CD14-positive monocyte (primary cell): ENCODE measurements around the gene AQR. TPM values are rescaled to one million over a fixed set of nuclear protein-coding genes. Genes with fewer than 3 reads are reported as not detected.
A peak's percentile ranks its signal among the peaks of the same experiment; 100 is the strongest.

Source experiments
- DNase-seq, 3 donors: peaks; one replicate each; pipeline ENCODE4 v3.0.0-alpha.2; 2011 to 2022
- H2AFZ ChIP-seq: 2 replicates; pipeline ENCODE4 v1.6.0; 2012; ENCODE audit warnings: mild to moderate bottlenecking, low read depth, low read length, inconsistent platforms; ENCODE audit not compliant: insufficient read depth, poor library complexity, severe bottlenecking
- H3K27ac ChIP-seq, 2 donors: 1 replicate in 1 of 2; 2 replicates in 1 of 2; pipeline ENCODE4 v1.5.1; 2012 to 2013; ENCODE audit warnings: low read length in 2 of 2, control low read depth in 1 of 2, inconsistent platforms in 1 of 2, low read depth in 1 of 2, mild to moderate bottlenecking in 1 of 2
- H3K27me3 ChIP-seq, 2 donors: one replicate each; pipeline versions ENCODE4 v1.6.0 to v1.6.1; 2011 to 2013; ENCODE audit warnings: low read length in 2 of 2; ENCODE audit not compliant: control insufficient read depth in 2 of 2, insufficient read depth in 2 of 2
- H3K36me3 ChIP-seq, 2 donors: replicated peaks in 1 of 2; 1 replicate in 1 of 2; 2 replicates in 1 of 2; pipeline versions ENCODE4 v1.5.1 to v1.6.1; 2012 to 2013; ENCODE audit warnings: low read length in 2 of 2, control low read depth in 1 of 2, inconsistent platforms in 1 of 2, mild to moderate bottlenecking in 1 of 2; ENCODE audit not compliant: insufficient read depth in 2 of 2, control insufficient read depth in 1 of 2
- H3K4me1 ChIP-seq, 2 donors: 1 replicate in 1 of 2; 2 replicates in 1 of 2; pipeline versions ENCODE4 v1.5.1 to v1.6.1; 2012 to 2013; ENCODE audit warnings: low read length in 2 of 2, control low read depth in 1 of 2, inconsistent platforms in 1 of 2, mild to moderate bottlenecking in 1 of 2, moderate library complexity in 1 of 2; ENCODE audit not compliant: insufficient read depth in 2 of 2, control insufficient read depth in 1 of 2
- H3K4me2 ChIP-seq: replicated peaks from 2 replicates; pipeline ENCODE3; 2012; ENCODE audit warnings: low read length, moderate library complexity, mild to moderate bottlenecking; ENCODE audit not compliant: poor library complexity, severe bottlenecking; ENCODE audit errors: extremely low read depth
- H3K4me3 ChIP-seq, 3 experiments: fragments of 200-600 bp in 1 of 3; sonication (generic) in 1 of 3; replicated peaks in 1 of 3; 1 replicate in 2 of 3; 2 replicates in 1 of 3; pipeline ENCODE4 v1.5.1; 2011 to 2013; ENCODE audit warnings: low read length in 3 of 3, mild to moderate bottlenecking in 3 of 3, control low read depth in 2 of 3, low read depth in 2 of 3, inconsistent platforms in 1 of 3, moderate library complexity in 1 of 3
- H3K79me2 ChIP-seq: 2 replicates; pipeline ENCODE4 v1.6.0; 2012; ENCODE audit warnings: mild to moderate bottlenecking, control low read depth, inconsistent platforms, low read length, moderate library complexity; ENCODE audit not compliant: insufficient read depth
- H3K9ac ChIP-seq: 2 replicates; pipeline ENCODE4 v1.6.0; 2017; ENCODE audit warnings: low read length, mild to moderate bottlenecking; ENCODE audit not compliant: insufficient read depth, poor library complexity, severe bottlenecking
- H3K9me3 ChIP-seq, 2 donors: replicated peaks in 1 of 2; 1 replicate in 1 of 2; 2 replicates in 1 of 2; pipeline versions ENCODE4 v1.5.1 to v1.6.1; 2012 to 2013; ENCODE audit warnings: low read length in 2 of 2, control low read depth in 1 of 2; ENCODE audit not compliant: control insufficient read depth in 1 of 2, insufficient read depth in 1 of 2
- H4K20me1 ChIP-seq: 2 replicates; pipeline ENCODE4 v1.6.0; 2012; ENCODE audit warnings: mild to moderate bottlenecking, low read length, control low read depth, moderate library complexity; ENCODE audit not compliant: insufficient read depth
- H3K27ac Mint-ChIP-seq, 7 donors: one replicate each; pipeline ENCODE4 v1.8.0; 2020; ENCODE audit warnings: mild to moderate bottlenecking in 7 of 7, mixed read lengths in 7 of 7, moderate library complexity in 6 of 7, inconsistent platforms in 2 of 7
- H3K27me3 Mint-ChIP-seq, 3 donors: one replicate each; pipeline ENCODE4 v1.8.0; 2021 to 2022; ENCODE audit warnings: low read depth in 3 of 3, mild to moderate bottlenecking in 3 of 3, mixed read lengths in 3 of 3, moderate library complexity in 3 of 3, inconsistent platforms in 1 of 3
- H3K36me3 Mint-ChIP-seq, 2 donors: one replicate each; pipeline ENCODE4 v1.8.0; 2020; ENCODE audit warnings: mixed read lengths in 2 of 2, inconsistent platforms in 1 of 2, mild to moderate bottlenecking in 1 of 2
- H3K4me1 Mint-ChIP-seq: one replicate; pipeline ENCODE4 v1.8.0; 2020; ENCODE audit warnings: mild to moderate bottlenecking, mixed read lengths
- H3K4me3 Mint-ChIP-seq, 2 donors: one replicate each; pipeline ENCODE4 v1.8.0; 2020; ENCODE audit warnings: mild to moderate bottlenecking in 2 of 2, mixed read lengths in 2 of 2, moderate library complexity in 1 of 2
- H3K9me3 Mint-ChIP-seq, 7 donors: one replicate each; pipeline ENCODE4 v1.8.0; 2020 to 2022; ENCODE audit warnings: mixed read lengths in 7 of 7, mild to moderate bottlenecking in 6 of 7, moderate library complexity in 6 of 7, inconsistent platforms in 2 of 7
- WGBS: methylation state at CpG from one replicate; pipeline ENCODE4 v1.1.5; 2013; ENCODE audit warnings: missing lambda C conversion rate; ENCODE audit not compliant: insufficient coverage; 5-methylcytosine and 5-hydroxymethylcytosine counted together
- intact Hi-C, 2 donors: fragments of 100-400 bp; cut with micrococcal nuclease; formaldehyde crosslinking; loops; one replicate each; pipeline versions ENCODE4 v1.15.0 to v1.15.1; 2023
- polyA minus RNA-seq: library from RNA; depleted of rRNA, polyadenylated mRNA; stranded (reverse); fragments of >200 nt; gene quantifications from 2 replicates; pipeline ENCODE4 v1.2.3, GENCODE V29; 2012
- polyA plus RNA-seq, 3 donors: library from polyadenylated mRNA; depleted of rRNA in 1 of 3; unstranded in 2 of 3; stranded (reverse) in 1 of 3; fragments of 300-500 nt in 2 of 3; fragments of >200 nt in 1 of 3; fragmentation: Illumina TruSeq in 2 of 3; gene quantifications; 1 replicate in 2 of 3; 2 replicates in 1 of 3; pipeline ENCODE4 v1.2.3, GENCODE V29; 2012 to 2021
- total RNA-seq, 12 experiments: library from RNA in 1 of 12; stranded (reverse) in 1 of 12; fragments of 120-200 nt in 1 of 12; gene quantifications; one replicate each; pipeline ENCODE4 v1.2.4 and lab custom pipeline; 2013 to 2026; ENCODE audit warnings: mixed read lengths in 6 of 12, inconsistent platforms in 1 of 12
- TF ChIP-seq, protein P1 (sequence below): fragments of 200-600 bp; IDR thresholded peaks from one replicate; pipeline ENCODE4 v1.8.0; 2022; ENCODE audit warnings: antibody characterized with exemption, mild to moderate bottlenecking

Gene AQR
- total RNA-seq (2013): 40.9 TPM
- polyA plus RNA-seq (10 to 100 TPM in 2 of 3 donors, 1 to 10 TPM in 1; 8.4 to 26.4 (median 16.8) TPM), polyA minus RNA-seq (13.0 and 25.5 TPM in 2 replicates), total RNA-seq (lab: John Stamatoyannopoulos, UW) (47.7 to 113 (median 90.2) reads per million in 11 experiments)

- H3K27ac Mint-ChIP-seq: peak within 1 kb of the TSS; percentile 95 to 99 (median 98)
- Histone ChIP-seq H3K4me3 (peak within 1 kb of the TSS; percentile 71 to 90 (median 84)), H3K9ac (peak within 1 kb of the TSS; percentile 82), H3K79me2 (peaks cover 49% of the 10 kb centered on the region), H3K27me3 (no peaks in the 10 kb centered on the region), H4K20me1 (peaks cover 20% of the 10 kb centered on the region), H3K9me3 (no peaks in the 10 kb centered on the region), H3K4me1 (peaks cover 18 to 24% of the 10 kb centered on the region in 2 donors), H2AFZ (peak within 1 kb of the TSS; percentile 92), H3K27ac (peak within 1 kb of the TSS; percentile 70 to 85), H3K4me2 (peak within 1 kb of the TSS; percentile 91), H3K36me3 (peaks cover 6 to 9% of the 10 kb centered on the region in 2 donors)
- DNase-seq: peak; percentile 94 to 98 (median 96)
- under 1% methylated on average over 35 of the region's 44 CpGs for WGBS
- TF ChIP-seq, protein P1, sequence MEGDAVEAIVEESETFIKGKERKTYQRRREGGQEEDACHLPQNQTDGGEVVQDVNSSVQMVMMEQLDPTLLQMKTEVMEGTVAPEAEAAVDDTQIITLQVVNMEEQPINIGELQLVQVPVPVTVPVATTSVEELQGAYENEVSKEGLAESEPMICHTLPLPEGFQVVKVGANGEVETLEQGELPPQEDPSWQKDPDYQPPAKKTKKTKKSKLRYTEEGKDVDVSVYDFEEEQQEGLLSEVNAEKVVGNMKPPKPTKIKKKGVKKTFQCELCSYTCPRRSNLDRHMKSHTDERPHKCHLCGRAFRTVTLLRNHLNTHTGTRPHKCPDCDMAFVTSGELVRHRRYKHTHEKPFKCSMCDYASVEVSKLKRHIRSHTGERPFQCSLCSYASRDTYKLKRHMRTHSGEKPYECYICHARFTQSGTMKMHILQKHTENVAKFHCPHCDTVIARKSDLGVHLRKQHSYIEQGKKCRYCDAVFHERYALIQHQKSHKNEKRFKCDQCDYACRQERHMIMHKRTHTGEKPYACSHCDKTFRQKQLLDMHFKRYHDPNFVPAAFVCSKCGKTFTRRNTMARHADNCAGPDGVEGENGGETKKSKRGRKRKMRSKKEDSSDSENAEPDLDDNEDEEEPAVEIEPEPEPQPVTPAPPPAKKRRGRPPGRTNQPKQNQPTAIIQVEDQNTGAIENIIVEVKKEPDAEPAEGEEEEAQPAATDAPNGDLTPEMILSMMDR: peak; percentile 80
- intact Hi-C loops: loop anchor here in 1 of 2 donors (1.0 kb wide), 1 partner anchor 19 kb away; the partner anchor contains the start of gene ZNF770
- H3K4me3 Mint-ChIP-seq: peak within 1 kb of the TSS; percentile 100
- H3K4me1 Mint-ChIP-seq: peaks cover 38% of the 10 kb centered on the region
- H3K36me3 Mint-ChIP-seq: peaks cover 15 to 23% of the 10 kb centered on the region in 2 donors
- H3K27me3 Mint-ChIP-seq: peaks cover 0 to 4% (median 2%) of the 10 kb centered on the region in 3 donors
- peaks cover 0 to 2% (median 0%) of the 10 kb centered on the region in 7 donors for H3K9me3 Mint-ChIP-seq
These were observed at the start of gene AQR for GRCh38 chr15:34969340-34970097. Gene AQR (minus strand): TSS chr15:34969742. CDS start chr15:34969613, 129 bp downstream.

- no peak overlapping the region for H2AFZ ChIP-seq
- Mint-ChIP-seq H3K4me3 (no peak overlapping the region), H3K27ac (no peak overlapping the region), H3K36me3 (no peaks in the 10 kb centered on the region), H3K27me3 (peaks cover 0 to 3% (median 2%) of the 10 kb centered on the region in 3 donors), H3K4me1 (peaks cover 12% of the 10 kb centered on the region), H3K9me3 (peaks cover 0 to 5% (median 0%) of the 10 kb centered on the region in 7 donors)
- intact Hi-C loops: no loop called here
- H3K9me3 ChIP-seq: no peaks in the 10 kb centered on the region
- no peak overlapping the region for H3K4me3 ChIP-seq
- no peaks in the 10 kb centered on the region for H4K20me1 ChIP-seq
- H3K27ac ChIP-seq: no peak overlapping the region
- no peaks in the 10 kb centered on the region for H3K27me3 ChIP-seq
- no peak overlapping the region for H3K9ac ChIP-seq
- no peak for DNase-seq
- no peaks in the 10 kb centered on the region for H3K79me2 ChIP-seq
- H3K4me2 ChIP-seq: no peak overlapping the region
- TF ChIP-seq, protein P1: no peak
- H3K4me1 ChIP-seq: peaks cover 6 to 7% of the 10 kb centered on the region in 2 donors
- H3K36me3 ChIP-seq: no peaks in the 10 kb centered on the region
These were observed 44.7 kb upstream of the AQR start for GRCh38 chr15:35014241-35014640.
